ENCODE data around the gene KIAA1755. TPM values are rescaled to one million over a fixed set of nuclear protein-coding genes. Genes with fewer than 3 reads are reported as not detected.

Gene KIAA1755
- total RNA-seq, 3 donors from 2014 or later (not counting 1 experiment from before 2014, with no cell fraction given): not detected

GRCh38 chr20:38301309-38301708, 40.8 kb upstream of the KIAA1755 start:
- peaks cover 12% of the 10 kb centered on the region for H3K27me3 ChIP-seq (ENCODE audit: control insufficient read depth, insufficient read depth, low read length)
- Mint-ChIP-seq H3K9me3 (no peaks in the 10 kb centered on the region), H3K36me3 (no peaks in the 10 kb centered on the region), H3K27me3 (ENCODE audit: low read depth in 2 of 2) (peaks cover 30 to 41% of the 10 kb centered on the region in 2 donors), H3K27ac (no peak overlapping the region), H3K4me1 (peaks cover 18 to 26% of the 10 kb centered on the region in 2 donors), H3K4me3 (no peak overlapping the region)
- H3K27ac ChIP-seq (ENCODE audit: low read length): no peak overlapping the region
- TF ChIP-seq CTCF (IDR thresholded peaks at IDR 0.05): no peak
- intact Hi-C loops (cut with micrococcal nuclease): no loop called here
- WGBS (ENCODE audit: insufficient coverage): 78% methylated on average over 3 of the region's 3 CpGs
- no peak overlapping the region for H3K4me3 ChIP-seq (ENCODE audit: low read length)
- H3K36me3 ChIP-seq (ENCODE audit: control insufficient read depth, insufficient read depth, low read length): no peaks in the 10 kb centered on the region
- H3K9me3 ChIP-seq (ENCODE audit: control insufficient read depth, insufficient read depth, low read length): no peaks in the 10 kb centered on the region
- peaks cover 20% of the 10 kb centered on the region for H3K4me1 ChIP-seq (ENCODE audit: control insufficient read depth, insufficient read depth, low read length)
- DNase-seq (no peak), ATAC-seq (no peak)

- H3K9me3 Mint-ChIP-seq: no peaks in the 10 kb centered on the region
- Histone ChIP-seq H3K27me3 (ENCODE audit: control insufficient read depth, insufficient read depth, low read length) (peaks cover 10% of the 10 kb centered on the region), H3K4me1 (ENCODE audit: control insufficient read depth, insufficient read depth, low read length) (peaks cover 20% of the 10 kb centered on the region), H3K4me3 (ENCODE audit: low read length) (no peak overlapping the region), H3K36me3 (ENCODE audit: control insufficient read depth, insufficient read depth, low read length) (no peaks in the 10 kb centered on the region), H3K27ac (ENCODE audit: low read length) (no peak overlapping the region), H3K9me3 (ENCODE audit: control insufficient read depth, insufficient read depth, low read length) (no peaks in the 10 kb centered on the region)
- intact Hi-C loops (cut with micrococcal nuclease): no loop called here
- peaks cover 18 to 26% of the 10 kb centered on the region in 2 donors for H3K4me1 Mint-ChIP-seq
- H3K4me3 Mint-ChIP-seq: no peak overlapping the region
- peaks cover 25 to 36% of the 10 kb centered on the region in 2 donors for H3K27me3 Mint-ChIP-seq (ENCODE audit: low read depth in 2 of 2)
- no peak for TF ChIP-seq CTCF (IDR thresholded peaks at IDR 0.05)
- H3K27ac Mint-ChIP-seq: no peak overlapping the region
- WGBS (ENCODE audit: insufficient coverage): 77% methylated on average over 4 of the region's 4 CpGs
- DNase-seq: no peak
- no peaks in the 10 kb centered on the region for H3K36me3 Mint-ChIP-seq
- ATAC-seq: no peak
These were observed 39.9 kb upstream of the KIAA1755 start for GRCh38 chr20:38300438-38300837.

- peaks cover 24 to 36% of the 10 kb centered on the region in 2 donors for H3K27me3 Mint-ChIP-seq (ENCODE audit: low read depth in 2 of 2)
- ATAC-seq (no peak), DNase-seq (no peak)
- no peak for TF ChIP-seq CTCF (IDR thresholded peaks at IDR 0.05)
- peaks cover 18 to 26% of the 10 kb centered on the region in 2 donors for H3K4me1 Mint-ChIP-seq
- no peaks in the 10 kb centered on the region for H3K36me3 Mint-ChIP-seq
- no peaks in the 10 kb centered on the region for H3K9me3 Mint-ChIP-seq
- no peak overlapping the region for H3K27ac ChIP-seq (ENCODE audit: low read length)
- H3K4me3 Mint-ChIP-seq: no peak overlapping the region
- H3K9me3 ChIP-seq (ENCODE audit: control insufficient read depth, insufficient read depth, low read length): no peaks in the 10 kb centered on the region
- no peak overlapping the region for H3K4me3 ChIP-seq (ENCODE audit: low read length)
- H3K4me1 ChIP-seq (ENCODE audit: control insufficient read depth, insufficient read depth, low read length): peaks cover 17% of the 10 kb centered on the region
- intact Hi-C loops (cut with micrococcal nuclease): no loop called here
- H3K36me3 ChIP-seq (ENCODE audit: control insufficient read depth, insufficient read depth, low read length): no peaks in the 10 kb centered on the region
- peaks cover 5% of the 10 kb centered on the region for H3K27me3 ChIP-seq (ENCODE audit: control insufficient read depth, insufficient read depth, low read length)
- 83% methylated on average over 6 of the region's 6 CpGs for WGBS (ENCODE audit: insufficient coverage)
- no peak overlapping the region for H3K27ac Mint-ChIP-seq
These were observed 39.4 kb upstream of the KIAA1755 start for GRCh38 chr20:38299963-38300362.

- no peaks in the 10 kb centered on the region for H3K27me3 ChIP-seq (ENCODE audit: control insufficient read depth, insufficient read depth, low read length)
- Mint-ChIP-seq H3K9me3 (no peaks in the 10 kb centered on the region), H3K4me3 (no peak overlapping the region), H3K36me3 (no peaks in the 10 kb centered on the region), H3K4me1 (peaks cover 11 to 15% of the 10 kb centered on the region in 2 donors), H3K27ac (no peak overlapping the region), H3K27me3 (ENCODE audit: low read depth in 2 of 2) (peaks cover 24 to 36% of the 10 kb centered on the region in 2 donors)
- no peak for DNase-seq
- no peaks in the 10 kb centered on the region for H3K9me3 ChIP-seq (ENCODE audit: control insufficient read depth, insufficient read depth, low read length)
- H3K27ac ChIP-seq (ENCODE audit: low read length): no peak overlapping the region
- intact Hi-C loops (cut with micrococcal nuclease): no loop called here
- no peak for TF ChIP-seq CTCF (IDR thresholded peaks at IDR 0.05)
- ATAC-seq: no peak
- WGBS (ENCODE audit: insufficient coverage): 52% methylated on average over 13 of the region's 13 CpGs
- H3K4me3 ChIP-seq (ENCODE audit: low read length): no peak overlapping the region
- peaks cover 6% of the 10 kb centered on the region for H3K4me1 ChIP-seq (ENCODE audit: control insufficient read depth, insufficient read depth, low read length)
- no peaks in the 10 kb centered on the region for H3K36me3 ChIP-seq (ENCODE audit: control insufficient read depth, insufficient read depth, low read length)
These were observed 38.3 kb upstream of the KIAA1755 start for GRCh38 chr20:38298768-38299288.
